GM18499 (cell line): ENCODE data around the gene UFC1.

Experiments
- ATAC-seq: cut with Tn5 transposase; IDR thresholded peaks from one replicate; pipeline ENCODE4 v1.9.1; 2021; ENCODE audit warnings: moderate number of reproducible peaks; ENCODE audit not compliant: insufficient read depth, unreplicated experiment

UFC1 gene

DNA sequence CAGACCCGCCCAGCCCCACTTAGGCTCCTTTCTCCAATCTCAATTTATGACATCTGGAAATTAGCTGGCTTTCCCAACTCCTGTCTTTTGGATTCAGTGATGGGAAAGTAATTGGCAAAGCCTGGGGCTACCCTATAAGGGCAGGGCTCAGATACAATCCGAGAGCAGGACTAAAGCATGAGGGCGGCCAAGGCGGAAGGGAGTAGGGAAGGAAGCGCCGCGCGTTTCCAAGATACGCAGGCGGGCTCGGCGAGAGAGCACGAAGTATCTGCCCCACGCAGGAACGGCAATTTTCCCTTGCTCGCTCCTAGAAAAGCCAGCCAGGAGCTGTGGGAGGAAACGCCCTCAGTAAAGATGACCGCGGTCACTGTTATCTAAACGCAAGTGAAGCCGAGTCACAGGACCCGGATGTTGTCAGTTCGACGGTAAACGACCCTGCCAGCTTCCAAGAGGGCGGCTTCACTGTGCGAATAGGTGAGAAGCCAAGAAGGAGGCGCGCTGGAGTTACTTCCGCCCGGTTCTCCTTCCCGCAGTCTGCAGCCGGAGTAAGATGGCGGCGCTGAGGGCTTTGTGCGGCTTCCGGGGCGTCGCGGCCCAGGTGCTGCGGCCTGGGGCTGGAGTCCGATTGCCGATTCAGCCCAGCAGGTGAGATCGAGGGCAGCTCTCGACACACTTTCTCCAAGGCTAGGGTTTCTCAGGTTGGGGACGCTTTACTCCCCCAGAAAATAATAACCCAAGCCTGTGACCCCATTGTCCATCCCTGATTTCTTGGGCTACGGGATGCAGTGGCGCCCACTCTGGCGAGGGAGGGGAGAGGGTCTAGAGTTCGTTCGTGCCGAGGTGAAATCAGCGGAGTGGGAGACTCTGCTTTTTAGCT is 48.3 kb downstream of the UFC1 start, which contains the start of gene NDUFS2:
TSS of gene NDUFS2 (plus strand) at position 532 of the 877 bp plus-strand sequence. CDS start at position 551, 19 bp downstream.
- ATAC-seq, result peak; percentile 89

DNA sequence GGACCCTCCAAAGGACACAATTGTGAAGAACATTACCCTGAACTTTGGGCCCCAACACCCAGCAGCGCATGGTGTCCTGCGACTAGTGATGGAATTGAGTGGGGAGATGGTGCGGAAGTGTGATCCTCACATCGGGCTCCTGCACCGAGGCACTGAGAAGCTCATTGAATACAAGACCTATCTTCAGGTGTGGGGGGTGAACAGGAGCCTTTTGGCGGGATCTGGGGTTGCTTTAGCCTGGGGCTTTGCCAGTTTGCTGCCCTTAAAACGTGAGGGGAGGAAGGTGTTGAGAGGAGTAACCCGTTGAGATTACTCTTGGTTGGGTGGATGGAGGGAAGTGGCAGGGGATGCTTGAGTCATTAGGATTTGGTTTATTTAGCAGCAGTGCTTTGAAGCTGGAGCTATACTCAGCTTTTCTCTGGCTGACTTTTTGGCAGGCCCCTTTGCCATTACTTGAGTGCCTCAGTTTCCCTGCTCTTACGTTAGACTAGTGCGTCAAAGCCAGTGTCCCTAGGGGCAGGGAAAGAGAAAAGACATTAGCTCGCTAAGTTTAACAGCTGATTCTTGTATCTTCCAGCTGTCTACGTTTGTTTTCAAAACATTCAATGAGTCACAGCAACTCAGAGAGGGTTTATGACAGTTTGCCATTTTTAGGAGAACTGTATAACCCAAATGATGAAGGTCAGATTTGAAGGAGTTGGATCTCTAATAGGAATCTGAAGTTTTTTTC is 52.8 kb downstream of the UFC1 start:
- ATAC-seq, result no peak

DNA sequence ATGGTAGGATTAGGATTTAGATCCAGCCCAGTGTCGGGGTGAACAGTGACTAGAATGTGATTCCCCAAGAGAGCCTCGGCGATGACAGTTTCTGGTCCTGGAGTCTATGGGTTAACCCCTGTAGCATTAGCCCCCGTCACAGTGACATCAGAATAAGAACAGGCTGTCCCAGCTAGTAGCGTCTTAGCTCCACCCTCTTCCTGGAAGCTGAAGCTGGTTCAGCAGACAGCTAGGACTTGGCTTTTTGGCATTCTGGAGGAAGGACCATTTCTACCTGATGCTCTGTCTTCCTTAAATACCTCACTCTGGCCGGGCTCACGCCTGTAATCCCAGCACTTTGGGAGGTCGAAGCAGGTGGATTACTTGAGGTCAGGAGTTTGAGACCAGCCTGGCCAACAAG is 53.4 kb downstream of the UFC1 start:
- no peak for ATAC-seq
